Astrocyte (in vitro differentiated cells and primary cell): ENCODE results near the gene CD44. TPM values are rescaled to one million over a fixed set of nuclear protein-coding genes. Genes with fewer than 3 reads are reported as not detected.

Source experiments
- DNase-seq: peaks from one replicate; pipeline ENCODE4 v3.0.0-alpha.2; 2010; ENCODE audit warnings: low read depth
- FAIRE-seq: peaks from 2 replicates; lab custom pipeline; 2011; peaks lifted over from hg19 to GRCh38; lab: Jason Lieb, UNC
- H2AFZ ChIP-seq: 2 replicates; pipeline ENCODE4 v1.6.0; 2012; ENCODE audit warnings: low read depth, low read length, inconsistent platforms
- H3K27ac ChIP-seq: 2 replicates; pipeline ENCODE4 v1.5.1; 2011; ENCODE audit warnings: low read depth, low read length, inconsistent platforms
- H3K27me3 ChIP-seq: 2 replicates; pipeline ENCODE4 v1.6.0; 2011; ENCODE audit warnings: low read length, inconsistent platforms; ENCODE audit not compliant: insufficient read depth
- H3K36me3 ChIP-seq: 2 replicates; pipeline ENCODE4 v1.5.1; 2011; ENCODE audit warnings: low read length, inconsistent platforms; ENCODE audit not compliant: insufficient read depth
- H3K4me1 ChIP-seq: 2 replicates; pipeline ENCODE4 v1.5.1; 2011; ENCODE audit warnings: low read length, inconsistent platforms; ENCODE audit not compliant: insufficient read depth
- H3K4me2 ChIP-seq: 2 replicates; pipeline ENCODE4 v1.6.0; 2012; ENCODE audit warnings: low read length, inconsistent platforms
- H3K4me3 ChIP-seq: 2 replicates; pipeline ENCODE4 v1.5.1; 2011; ENCODE audit warnings: low read depth, mild to moderate bottlenecking, low read length, inconsistent platforms; ENCODE audit not compliant: insufficient read depth
- H3K79me2 ChIP-seq: 2 replicates; pipeline ENCODE4 v1.6.0; 2012; ENCODE audit warnings: mild to moderate bottlenecking, low read length, inconsistent platforms; ENCODE audit not compliant: insufficient read depth
- H3K9ac ChIP-seq: 2 replicates; pipeline ENCODE4 v1.6.0; 2012; ENCODE audit warnings: mild to moderate bottlenecking, low read length, inconsistent platforms
- H3K9me3 ChIP-seq: 2 replicates; pipeline ENCODE4 v1.5.1; 2012; ENCODE audit warnings: low read depth, mild to moderate bottlenecking, low read length, inconsistent platforms; ENCODE audit not compliant: insufficient read depth
- H4K20me1 ChIP-seq: 2 replicates; pipeline ENCODE4 v1.6.0; 2012; ENCODE audit warnings: low read length, inconsistent platforms; ENCODE audit not compliant: insufficient read depth
- H3K27ac Mint-ChIP-seq: one replicate; pipeline ENCODE4 v1.8.0; 2021; ENCODE audit warnings: mild to moderate bottlenecking, mixed read lengths; ENCODE audit not compliant: unreplicated experiment
- H3K27me3 Mint-ChIP-seq: one replicate; pipeline ENCODE4 v1.8.0; 2021; ENCODE audit warnings: low read depth, mixed read lengths; ENCODE audit not compliant: unreplicated experiment
- H3K36me3 Mint-ChIP-seq: one replicate; pipeline ENCODE4 v1.8.0; 2021; ENCODE audit warnings: low read depth, mixed read lengths; ENCODE audit not compliant: unreplicated experiment
- H3K4me1 Mint-ChIP-seq: one replicate; pipeline ENCODE4 v1.8.0; 2021; ENCODE audit warnings: low read depth, mixed read lengths; ENCODE audit not compliant: unreplicated experiment
- H3K4me3 Mint-ChIP-seq: one replicate; pipeline ENCODE4 v1.8.0; 2021; ENCODE audit warnings: mild to moderate bottlenecking, moderate library complexity, mixed read lengths; ENCODE audit not compliant: unreplicated experiment
- H3K9me3 Mint-ChIP-seq: one replicate; pipeline ENCODE4 v1.8.0; 2021; ENCODE audit warnings: mild to moderate bottlenecking, mixed read lengths; ENCODE audit not compliant: unreplicated experiment
- CTCF ChIP-seq: IDR thresholded peaks from 2 replicates; pipeline ENCODE4 v1.5.1; 2011; ENCODE audit warnings: low read depth, mild to moderate bottlenecking, inconsistent platforms, low read length, moderate library complexity; ENCODE audit not compliant: insufficient read depth
- EZH2 ChIP-seq: IDR thresholded peaks from 2 replicates; pipeline ENCODE4 v1.6.1; 2012; ENCODE audit warnings: mild to moderate bottlenecking, low read length, inconsistent platforms; ENCODE audit not compliant: insufficient read depth
- total RNA-seq: library from RNA; stranded (reverse); gene quantifications from 2 replicates; pipeline ENCODE4 v1.2.1, GENCODE V29; 2021

Gene CD44
- total RNA-seq, 1 donor from 2014 or later = 154 TPM

GRCh38 chr11:35281169-35281688, 142.3 kb downstream of the CD44 start:
- H3K4me3 Mint-ChIP-seq = no peak overlapping the region
- no peaks in the 10 kb centered on the region for H3K9me3 Mint-ChIP-seq
- Histone ChIP-seq H3K36me3 (no peaks in the 10 kb centered on the region), H3K9me3 (no peaks in the 10 kb centered on the region), H2AFZ (no peak overlapping the region), H3K79me2 (no peaks in the 10 kb centered on the region), H3K4me3 (no peak overlapping the region), H3K4me1 (peaks cover 10% of the 10 kb centered on the region), H3K4me2 (no peak overlapping the region), H3K27ac (no peak overlapping the region), H4K20me1 (no peaks in the 10 kb centered on the region), H3K9ac (no peak overlapping the region), H3K27me3 (no peaks in the 10 kb centered on the region)
- FAIRE-seq (no peak), DNase-seq (no peak)
- peaks cover 2% of the 10 kb centered on the region for H3K27me3 Mint-ChIP-seq
- peaks cover 11% of the 10 kb centered on the region for H3K4me1 Mint-ChIP-seq
- no peaks in the 10 kb centered on the region for H3K36me3 Mint-ChIP-seq
- no peak overlapping the region for H3K27ac Mint-ChIP-seq
- no peak for TF ChIP-seq CTCF
- TF ChIP-seq EZH2 = no peak

Other genes starting within 250 kb of the CD44 start
- gene APIP, start 222.8 kb upstream of the CD44 start, total RNA-seq = 13.9 and 14.1 TPM in 2 replicates
- 41.9 and 44.0 TPM in 2 replicates for gene PDHX, start 222.6 kb upstream of the CD44 start, total RNA-seq